H9 (cell line): ENCODE results near the gene TRA2B. TPM values are rescaled to one million over a fixed set of nuclear protein-coding genes. Genes with fewer than 3 reads are reported as not detected.

Experiments
- DNase-seq: peaks from one replicate; pipeline ENCODE4 v3.0.0-alpha.2; 2017
- H2AFZ ChIP-seq: one replicate; pipeline ENCODE4 v1.6.1; 2013; ENCODE audit warnings: mild to moderate bottlenecking, low read length, control low read depth, moderate library complexity
- H2AK5ac ChIP-seq: 2 replicates; pipeline ENCODE4 v1.6.1; 2013; ENCODE audit warnings: low read length, control low read depth, mixed read lengths; ENCODE audit not compliant: insufficient read length
- H2BK120ac ChIP-seq: one replicate; pipeline ENCODE4 v1.6.1; 2013; ENCODE audit warnings: low read depth, mild to moderate bottlenecking, low read length, control low read depth, inconsistent platforms; ENCODE audit not compliant: poor library complexity, severe bottlenecking
- H2BK12ac ChIP-seq: 2 replicates; pipeline ENCODE4 v1.6.1; 2013; ENCODE audit warnings: low read length, control low read depth, mixed read lengths, low read depth; ENCODE audit not compliant: insufficient read length
- H2BK15ac ChIP-seq: 2 replicates; pipeline ENCODE4 v1.6.1; 2013; ENCODE audit warnings: low read depth, low read length, control low read depth
- H2BK20ac ChIP-seq: one replicate; pipeline ENCODE4 v1.6.1; 2013; ENCODE audit warnings: low read depth, mild to moderate bottlenecking, low read length, control low read depth, inconsistent platforms; ENCODE audit not compliant: poor library complexity, severe bottlenecking
- H2BK5ac ChIP-seq: 2 replicates; pipeline ENCODE4 v1.6.1; 2013; ENCODE audit warnings: low read length, control low read depth, mixed read lengths; ENCODE audit not compliant: insufficient read length
- H3K14ac ChIP-seq: 2 replicates; pipeline ENCODE4 v1.6.1; 2013; ENCODE audit warnings: low read length, control low read depth; ENCODE audit not compliant: insufficient read depth
- H3K18ac ChIP-seq: 2 replicates; pipeline ENCODE4 v1.6.1; 2013; ENCODE audit warnings: low read depth, mild to moderate bottlenecking, mixed read lengths, low read length, control low read depth; ENCODE audit not compliant: insufficient read length
- H3K23ac ChIP-seq: 2 replicates; pipeline ENCODE4 v1.6.1; 2013; ENCODE audit warnings: low read length, control low read depth, mixed read lengths, low read depth; ENCODE audit not compliant: insufficient read length
- H3K23me2 ChIP-seq: 2 replicates; pipeline ENCODE4 v1.6.1; 2013; ENCODE audit warnings: low read depth, mild to moderate bottlenecking, mixed read lengths, low read length, control low read depth; ENCODE audit not compliant: insufficient read length, poor library complexity, severe bottlenecking
- H3K27ac ChIP-seq: 2 replicates; pipeline ENCODE4 v1.5.1; 2013; ENCODE audit warnings: low read length, control low read depth, mixed read lengths, low read depth; ENCODE audit not compliant: insufficient read length
- H3K27me3 ChIP-seq: 2 replicates; pipeline ENCODE4 v1.6.1; 2013; ENCODE audit warnings: low read length, control low read depth, inconsistent platforms; ENCODE audit not compliant: insufficient read depth
- H3K4ac ChIP-seq: 2 replicates; pipeline ENCODE4 v1.6.1; 2013; ENCODE audit warnings: low read depth, mild to moderate bottlenecking, control low read depth, inconsistent platforms, low read length, moderate library complexity
- H3K4me1 ChIP-seq: 2 replicates; pipeline ENCODE4 v1.6.1; 2013; ENCODE audit warnings: low read length, control low read depth, inconsistent platforms; ENCODE audit not compliant: insufficient read depth
- H3K4me2 ChIP-seq: 2 replicates; pipeline ENCODE4 v1.6.1; 2013; ENCODE audit warnings: low read length, control low read depth, mixed read lengths; ENCODE audit not compliant: insufficient read length, insufficient read depth
- H3K56ac ChIP-seq: 2 replicates; pipeline ENCODE4 v1.6.1; 2013; ENCODE audit warnings: low read depth, mild to moderate bottlenecking, mixed read lengths, low read length, control low read depth; ENCODE audit not compliant: insufficient read length
- H3K79me1 ChIP-seq: 2 replicates; pipeline ENCODE4 v1.6.1; 2013; ENCODE audit warnings: low read depth, mild to moderate bottlenecking, moderate library complexity, low read length, control low read depth, inconsistent platforms; ENCODE audit not compliant: insufficient read depth, poor library complexity, severe bottlenecking
- H3K79me2 ChIP-seq: 2 replicates; pipeline ENCODE4 v1.6.1; 2013; ENCODE audit warnings: low read length, control low read depth, inconsistent platforms; ENCODE audit not compliant: insufficient read depth
- H3K9ac ChIP-seq: 2 replicates; pipeline ENCODE4 v1.6.1; 2013; ENCODE audit warnings: low read length, control low read depth, mixed read lengths; ENCODE audit not compliant: insufficient read length; ENCODE audit errors: extremely low read depth
- H3K9me3 ChIP-seq: one replicate; pipeline ENCODE4 v1.6.1; 2013; ENCODE audit warnings: low read depth, low read length, inconsistent platforms; ENCODE audit not compliant: control insufficient read depth
- H3T11ph ChIP-seq: one replicate; pipeline ENCODE4 v1.6.1; 2013; ENCODE audit warnings: mild to moderate bottlenecking, low read length, control low read depth, inconsistent platforms
- H4K20me1 ChIP-seq: one replicate; pipeline ENCODE4 v1.6.1; 2013; ENCODE audit not compliant: control insufficient read depth, insufficient read length, insufficient read depth
- H4K5ac ChIP-seq: 2 replicates; pipeline ENCODE4 v1.6.1; 2013; ENCODE audit warnings: low read depth, mild to moderate bottlenecking, mixed read lengths, low read length, control low read depth; ENCODE audit not compliant: insufficient read length
- H4K8ac ChIP-seq: replicated peaks from 2 replicates; pipeline ENCODE4 v1.6.1; 2013; ENCODE audit warnings: low read length, control low read depth, mixed read lengths, low read depth; ENCODE audit not compliant: insufficient read length
- H4K91ac ChIP-seq: 2 replicates; pipeline ENCODE4 v1.6.1; 2013; ENCODE audit warnings: low read depth, mild to moderate bottlenecking, moderate library complexity, mixed read lengths, low read length, control low read depth; ENCODE audit not compliant: insufficient read length
- H3K27ac Mint-ChIP-seq, 3 experiments: 2 replicates in 2 of 3; 3 replicates in 1 of 3; pipeline ENCODE4 v1.8.0; 2020 to 2021; ENCODE audit warnings: mixed read lengths in 3 of 3, mild to moderate bottlenecking in 1 of 3, moderate library complexity in 1 of 3
- H3K27me3 Mint-ChIP-seq: 2 replicates; pipeline ENCODE4 v1.8.0; 2021; ENCODE audit warnings: low read depth, mild to moderate bottlenecking, moderate library complexity, mixed read lengths
- H3K36me3 Mint-ChIP-seq, 3 experiments: 2 replicates in 2 of 3; 3 replicates in 1 of 3; pipeline ENCODE4 v1.8.0; 2020 to 2021; ENCODE audit warnings: low read depth in 3 of 3, mixed read lengths in 3 of 3; ENCODE audit not compliant: insufficient read depth in 1 of 3
- H3K4me1 Mint-ChIP-seq, 2 experiments: 2 replicates each; pipeline ENCODE4 v1.8.0; 2020; ENCODE audit warnings: mixed read lengths in 2 of 2
- H3K4me3 Mint-ChIP-seq, 2 experiments: 2 replicates in 1 of 2; 3 replicates in 1 of 2; pipeline ENCODE4 v1.8.0; 2020 to 2021; ENCODE audit warnings: mild to moderate bottlenecking in 2 of 2, mixed read lengths in 2 of 2, moderate library complexity in 1 of 2
- H3K9me3 Mint-ChIP-seq, 2 experiments: 2 replicates in 1 of 2; 3 replicates in 1 of 2; pipeline ENCODE4 v1.8.0; 2020; ENCODE audit warnings: mild to moderate bottlenecking in 2 of 2, mixed read lengths in 2 of 2, moderate library complexity in 1 of 2
- WGBS: extraction: QIAGEN DNeasy Blood & Tissue Kit; methylation state at CpG from one replicate; pipeline ENCODE4 v1.1.7; 2013; ENCODE audit warnings: missing lambda C conversion rate, low lambda C conversion rate, mixed read lengths; ENCODE audit not compliant: insufficient read length; ENCODE audit errors: extremely low coverage; 5-methylcytosine and 5-hydroxymethylcytosine counted together
- total RNA-seq: library from RNA; stranded (reverse); gene quantifications from 2 replicates; pipeline ENCODE4 v1.2.1, GENCODE V29; 2021
- TF ChIP-seq, protein P1 (sequence below): fragments of 200-600 bp; sonication (generic); conservative IDR thresholded peaks from 3 replicates; pipeline ENCODE4 v1.8.0; 2021; ENCODE audit warnings: antibody characterized with exemption, mild to moderate bottlenecking

TRA2B gene
- total RNA-seq, 1 experiment from 2014 or later = 344 TPM

DNA sequence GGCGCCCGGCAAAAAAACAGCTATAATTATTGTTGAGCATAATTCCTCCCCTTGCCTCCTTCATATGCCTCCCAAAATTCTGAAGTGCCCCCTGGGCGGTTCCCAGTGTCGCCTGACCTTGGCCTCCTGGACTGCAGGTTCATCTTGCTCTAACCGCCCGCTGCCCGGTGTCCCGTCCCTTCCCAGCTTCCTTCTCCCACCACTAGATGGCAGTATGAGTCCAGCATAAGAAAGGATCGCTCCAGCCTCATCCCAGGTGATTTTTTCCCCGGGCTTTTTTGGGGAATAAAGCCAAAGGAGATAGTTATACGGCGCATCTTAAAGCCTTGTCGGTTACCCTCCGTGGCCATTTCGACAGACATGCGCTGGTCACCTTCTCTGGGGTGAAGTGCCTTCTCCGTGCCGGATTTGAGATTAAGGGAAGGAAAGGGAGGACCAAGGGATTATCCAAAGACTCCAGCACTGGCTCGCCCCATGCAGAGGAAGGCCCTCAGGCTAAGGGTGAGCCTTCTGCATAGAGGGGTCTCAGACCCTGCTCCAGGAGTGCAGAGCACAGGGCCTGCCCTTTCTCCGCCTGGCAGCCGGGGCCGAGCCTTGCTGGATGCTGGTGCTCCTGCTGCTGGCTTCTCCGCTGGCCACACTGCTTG lies 45.8 kb upstream of the TRA2B start:
- H3K79me1 ChIP-seq = no peaks in the 10 kb centered on the region
- Mint-ChIP-seq H3K4me1 (peaks cover 2 to 7% of the 10 kb centered on the region in 2 experiments; a peak in 3 of 4 replicates), H3K4me3 (peak overlapping the region; percentile 39 to 47; a peak in 3 of 5 replicates), H3K9me3 (no peaks in the 10 kb centered on the region; a peak in 1 of 5 replicates), H3K27ac (no peak overlapping the region; a peak in 1 of 7 replicates), H3K36me3 (no peaks in the 10 kb centered on the region; a peak in 1 of 7 replicates), H3K27me3 (peaks cover 29% of the 10 kb centered on the region)
- no peak overlapping the region for H3K4ac ChIP-seq
- H2BK12ac ChIP-seq = no peak overlapping the region
- H4K8ac ChIP-seq = no peak overlapping the region
- H3T11ph ChIP-seq = no peak overlapping the region
- H3K18ac ChIP-seq = no peak overlapping the region
- no peaks in the 10 kb centered on the region for H3K79me2 ChIP-seq
- H3K56ac ChIP-seq = no peak overlapping the region
- H3K9ac ChIP-seq = no peak overlapping the region
- H2AK5ac ChIP-seq = no peak overlapping the region
- H3K23ac ChIP-seq = no peak overlapping the region
- H3K14ac ChIP-seq = no peak overlapping the region
- peak; percentile 83 for DNase-seq
- H2BK15ac ChIP-seq = no peak overlapping the region
- no peaks in the 10 kb centered on the region for H3K9me3 ChIP-seq
- no peaks in the 10 kb centered on the region for H3K4me1 ChIP-seq
- H3K27ac ChIP-seq = no peak overlapping the region
- no peak overlapping the region for H2BK120ac ChIP-seq
- H3K27me3 ChIP-seq = no peaks in the 10 kb centered on the region
- no peak overlapping the region for H4K91ac ChIP-seq
- TF ChIP-seq, protein P1, sequence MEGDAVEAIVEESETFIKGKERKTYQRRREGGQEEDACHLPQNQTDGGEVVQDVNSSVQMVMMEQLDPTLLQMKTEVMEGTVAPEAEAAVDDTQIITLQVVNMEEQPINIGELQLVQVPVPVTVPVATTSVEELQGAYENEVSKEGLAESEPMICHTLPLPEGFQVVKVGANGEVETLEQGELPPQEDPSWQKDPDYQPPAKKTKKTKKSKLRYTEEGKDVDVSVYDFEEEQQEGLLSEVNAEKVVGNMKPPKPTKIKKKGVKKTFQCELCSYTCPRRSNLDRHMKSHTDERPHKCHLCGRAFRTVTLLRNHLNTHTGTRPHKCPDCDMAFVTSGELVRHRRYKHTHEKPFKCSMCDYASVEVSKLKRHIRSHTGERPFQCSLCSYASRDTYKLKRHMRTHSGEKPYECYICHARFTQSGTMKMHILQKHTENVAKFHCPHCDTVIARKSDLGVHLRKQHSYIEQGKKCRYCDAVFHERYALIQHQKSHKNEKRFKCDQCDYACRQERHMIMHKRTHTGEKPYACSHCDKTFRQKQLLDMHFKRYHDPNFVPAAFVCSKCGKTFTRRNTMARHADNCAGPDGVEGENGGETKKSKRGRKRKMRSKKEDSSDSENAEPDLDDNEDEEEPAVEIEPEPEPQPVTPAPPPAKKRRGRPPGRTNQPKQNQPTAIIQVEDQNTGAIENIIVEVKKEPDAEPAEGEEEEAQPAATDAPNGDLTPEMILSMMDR = peak; percentile 93
- H3K4me2 ChIP-seq = peak overlapping the region; percentile 46
- peak overlapping the region; percentile 43 for H2AFZ ChIP-seq
- H4K5ac ChIP-seq = no peak overlapping the region
- no CpG with 5 or more reads among the region's 23 CpGs for WGBS
- H4K20me1 ChIP-seq = no peaks in the 10 kb centered on the region
- H3K23me2 ChIP-seq = peaks cover 2% of the 10 kb centered on the region
- no peak overlapping the region for H2BK5ac ChIP-seq
- H2BK20ac ChIP-seq = no peak overlapping the region
